Gastroesophageal sphincter (tissue), 3 donors: Measurements from ENCODE around the gene GRIA3.

Experiments
- EP300 ChIP-seq: sonication (generic); formaldehyde crosslinking; IDR thresholded peaks from one replicate; pipeline ENCODE4 v1.6.1; 2017; ENCODE audit warnings: antibody characterized with exemption, mild to moderate bottlenecking
- POLR2A ChIP-seq, 2 donors: fragments of 450-650 bp; IDR thresholded peaks; one replicate each; pipeline ENCODE4 v1.6.1; 2017; ENCODE audit warnings: antibody characterized with exemption in 2 of 2, mild to moderate bottlenecking in 2 of 2, moderate library complexity in 1 of 2
- POLR2AphosphoS5 ChIP-seq: sonication (generic); formaldehyde crosslinking; IDR thresholded peaks from one replicate; pipeline ENCODE4 v1.6.1; 2017; ENCODE audit warnings: antibody characterized with exemption
- TF ChIP-seq, protein P1 (sequence below), 4 experiments: fragments of 200-600 bp in 2 of 4; fragments of 450-650 bp in 2 of 4; sonication (generic) in 1 of 4; IDR thresholded peaks; one replicate each; pipeline ENCODE4 v1.5.1; 2017 to 2019; ENCODE audit warnings: antibody characterized with exemption in 4 of 4, mild to moderate bottlenecking in 2 of 4, moderate library complexity in 2 of 4

- TF ChIP-seq POLR2A (IDR thresholded peaks at IDR 0.05): no peak
- no peak for TF ChIP-seq POLR2AphosphoS5
- TF ChIP-seq, protein P1, sequence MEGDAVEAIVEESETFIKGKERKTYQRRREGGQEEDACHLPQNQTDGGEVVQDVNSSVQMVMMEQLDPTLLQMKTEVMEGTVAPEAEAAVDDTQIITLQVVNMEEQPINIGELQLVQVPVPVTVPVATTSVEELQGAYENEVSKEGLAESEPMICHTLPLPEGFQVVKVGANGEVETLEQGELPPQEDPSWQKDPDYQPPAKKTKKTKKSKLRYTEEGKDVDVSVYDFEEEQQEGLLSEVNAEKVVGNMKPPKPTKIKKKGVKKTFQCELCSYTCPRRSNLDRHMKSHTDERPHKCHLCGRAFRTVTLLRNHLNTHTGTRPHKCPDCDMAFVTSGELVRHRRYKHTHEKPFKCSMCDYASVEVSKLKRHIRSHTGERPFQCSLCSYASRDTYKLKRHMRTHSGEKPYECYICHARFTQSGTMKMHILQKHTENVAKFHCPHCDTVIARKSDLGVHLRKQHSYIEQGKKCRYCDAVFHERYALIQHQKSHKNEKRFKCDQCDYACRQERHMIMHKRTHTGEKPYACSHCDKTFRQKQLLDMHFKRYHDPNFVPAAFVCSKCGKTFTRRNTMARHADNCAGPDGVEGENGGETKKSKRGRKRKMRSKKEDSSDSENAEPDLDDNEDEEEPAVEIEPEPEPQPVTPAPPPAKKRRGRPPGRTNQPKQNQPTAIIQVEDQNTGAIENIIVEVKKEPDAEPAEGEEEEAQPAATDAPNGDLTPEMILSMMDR (IDR thresholded peaks at IDR 0.05): no peak
- TF ChIP-seq EP300: no peak
Measured at GRCh38 chrX:123217077-123217476, 33.0 kb downstream of the GRIA3 start.
